K562 (cell line): ENCODE data around the gene KRT34.

Experiments
- JUND ChIP-seq, 2 experiments: IDR thresholded peaks; 2 replicates in 1 of 2; 3 replicates in 1 of 2; pipeline ENCODE4 v1.6.1; 2011; ENCODE audit warnings: borderline replicate concordance in 2 of 2, low read depth in 2 of 2, low read length in 2 of 2, improper control_type of control experiment in 1 of 2, missing biosample characterization in 1 of 2, missing genetic modification characterization in 1 of 2, missing genetic modification reagents in 1 of 2
- MAFK ChIP-seq: IDR thresholded peaks from 2 replicates; pipeline ENCODE4 v1.6.1; 2011; ENCODE audit warnings: low read length, improper control_type of control experiment
- POLR2A ChIP-seq: fragments of 450-650 bp; conservative IDR thresholded peaks from 2 replicates; pipeline ENCODE4 v1.6.1; 2016
- ZC3H11A ChIP-seq: IDR thresholded peaks from 2 replicates; pipeline ENCODE4 v1.6.1; 2012; ENCODE audit warnings: low read depth, low read length, improper control_type of control experiment
- ZFX ChIP-seq: sonication (generic); formaldehyde crosslinking; IDR thresholded peaks from 2 replicates; pipeline ENCODE4 v1.8.0; 2022; ENCODE audit warnings: mild to moderate bottlenecking, missing genetic modification reagents, moderate library complexity
- TF ChIP-seq, protein P1 (sequence below), 3 experiments: IDR thresholded peaks in 2 of 3; conservative IDR thresholded peaks in 1 of 3; 2 replicates each; pipeline ENCODE4 v1.5.1; 2011 to 2012; ENCODE audit warnings: low read length in 3 of 3, mild to moderate bottlenecking in 3 of 3, control low read depth in 2 of 3, improper control_type of control experiment in 1 of 3, inconsistent platforms in 1 of 3, low read depth in 1 of 3, mixed read lengths in 1 of 3, moderate library complexity in 1 of 3; ENCODE audit not compliant: insufficient read depth in 2 of 3

DNA sequence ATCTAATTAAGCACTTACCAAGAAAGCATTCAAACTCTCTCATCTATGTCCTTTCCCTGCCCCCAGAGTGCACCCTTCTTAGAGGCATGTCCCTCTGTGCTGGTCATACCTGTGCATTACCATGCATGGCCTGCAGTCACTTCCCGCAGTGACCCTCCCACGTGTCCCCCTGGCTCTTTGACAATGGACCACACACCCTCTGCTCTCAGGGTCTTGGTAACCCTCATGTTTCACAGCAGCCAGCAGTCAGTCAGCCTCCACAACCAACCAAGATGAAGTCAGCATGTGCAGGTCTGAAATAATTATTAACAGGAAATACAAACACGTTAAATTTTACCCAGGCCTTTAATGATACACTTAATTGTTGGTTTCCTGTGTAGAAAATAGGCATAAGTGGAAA lies 41.6 kb downstream of the KRT34 start:
- TF ChIP-seq, protein P1, sequence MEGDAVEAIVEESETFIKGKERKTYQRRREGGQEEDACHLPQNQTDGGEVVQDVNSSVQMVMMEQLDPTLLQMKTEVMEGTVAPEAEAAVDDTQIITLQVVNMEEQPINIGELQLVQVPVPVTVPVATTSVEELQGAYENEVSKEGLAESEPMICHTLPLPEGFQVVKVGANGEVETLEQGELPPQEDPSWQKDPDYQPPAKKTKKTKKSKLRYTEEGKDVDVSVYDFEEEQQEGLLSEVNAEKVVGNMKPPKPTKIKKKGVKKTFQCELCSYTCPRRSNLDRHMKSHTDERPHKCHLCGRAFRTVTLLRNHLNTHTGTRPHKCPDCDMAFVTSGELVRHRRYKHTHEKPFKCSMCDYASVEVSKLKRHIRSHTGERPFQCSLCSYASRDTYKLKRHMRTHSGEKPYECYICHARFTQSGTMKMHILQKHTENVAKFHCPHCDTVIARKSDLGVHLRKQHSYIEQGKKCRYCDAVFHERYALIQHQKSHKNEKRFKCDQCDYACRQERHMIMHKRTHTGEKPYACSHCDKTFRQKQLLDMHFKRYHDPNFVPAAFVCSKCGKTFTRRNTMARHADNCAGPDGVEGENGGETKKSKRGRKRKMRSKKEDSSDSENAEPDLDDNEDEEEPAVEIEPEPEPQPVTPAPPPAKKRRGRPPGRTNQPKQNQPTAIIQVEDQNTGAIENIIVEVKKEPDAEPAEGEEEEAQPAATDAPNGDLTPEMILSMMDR (IDR thresholded peaks at IDR 0.05 in 2 of 3, conservative IDR thresholded peaks at IDR 0.05 in 1 of 3; ENCODE audit: insufficient read depth in 2 of 3, low read depth in 1 of 3, low read length in 3 of 3) = no peak
- TF ChIP-seq ZFX (CRISPR knock-in tag) (no peak), JUND (IDR thresholded peaks at IDR 0.05; ENCODE audit: borderline replicate concordance, low read depth, low read length) (no peak), JUND (tag; IDR thresholded peaks at IDR 0.05; ENCODE audit: borderline replicate concordance, low read depth, low read length) (no peak), MAFK (no peak), POLR2A (no peak), ZC3H11A (no peak)
